IPS-18a (cell line): ENCODE measurements around the gene KLF13.
"Not testable (repeated sequence)": the region's sequence is repeated elsewhere in the genome, so short reads cannot be mapped to it uniquely, and the experiment has no call there.

Experiments used
- H3K27ac ChIP-seq: one replicate; pipeline ENCODE4 v1.5.1; 2013; ENCODE audit warnings: low read length
- H3K27me3 ChIP-seq: one replicate; pipeline ENCODE4 v1.6.1; 2013; ENCODE audit warnings: mild to moderate bottlenecking, low read length; ENCODE audit not compliant: control insufficient read depth, insufficient read depth
- H3K36me3 ChIP-seq: one replicate; pipeline ENCODE4 v1.6.1; 2013; ENCODE audit warnings: low read depth, low read length; ENCODE audit not compliant: control insufficient read depth
- H3K4me1 ChIP-seq: one replicate; pipeline ENCODE4 v1.6.1; 2013; ENCODE audit warnings: low read depth, low read length; ENCODE audit not compliant: control insufficient read depth
- H3K4me3 ChIP-seq: one replicate; pipeline ENCODE4 v1.5.1; 2013; ENCODE audit warnings: low read length
- H3K9ac ChIP-seq: one replicate; pipeline ENCODE4 v1.6.1; 2013; ENCODE audit warnings: mild to moderate bottlenecking, low read length, moderate library complexity
- H3K9me3 ChIP-seq: one replicate; pipeline ENCODE4 v1.6.1; 2013; ENCODE audit warnings: low read depth, low read length; ENCODE audit not compliant: control insufficient read depth

Gene KLF13

DNA sequence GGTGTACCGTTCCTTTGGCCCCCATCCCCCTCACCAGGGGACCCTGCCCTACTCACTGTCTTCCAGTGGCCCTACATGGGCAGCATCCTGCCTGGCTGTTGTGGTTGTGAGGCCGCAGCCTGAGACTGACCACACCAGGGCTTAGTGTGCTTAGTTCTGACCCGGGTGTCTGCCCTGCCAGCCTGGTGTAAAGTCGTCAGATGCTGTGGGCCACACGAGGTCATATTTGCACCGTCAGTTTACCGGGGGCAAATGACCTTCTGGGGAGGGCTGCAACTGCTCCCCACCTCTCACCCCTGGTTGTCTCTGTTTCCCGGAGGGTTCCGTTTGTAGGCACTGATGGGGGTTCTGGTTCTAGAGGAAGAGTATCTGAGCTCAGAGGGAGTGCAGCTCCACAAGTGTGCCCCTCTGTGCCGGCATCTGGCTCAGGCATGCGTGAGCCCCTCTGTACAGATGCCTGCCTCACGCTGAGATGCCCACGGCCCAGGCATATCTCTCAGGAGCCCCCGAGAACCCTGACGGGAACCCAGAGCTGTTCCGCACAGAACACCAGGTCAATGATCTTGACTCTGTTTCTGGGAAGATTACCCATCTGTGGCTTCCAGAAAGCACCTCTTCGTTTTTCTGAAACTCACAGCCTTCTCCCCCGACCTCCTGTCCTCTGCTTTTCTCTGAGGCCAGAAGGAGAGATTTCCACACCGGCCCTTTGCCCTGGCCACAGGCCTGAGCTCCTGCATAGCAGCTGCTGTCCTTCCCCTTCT is 19.2 kb downstream of the KLF13 start:
- Histone ChIP-seq H3K36me3 (no peaks in the 10 kb centered on the region), H3K4me3 (no peak overlapping the region), H3K9ac (no peak overlapping the region), H3K4me1 (no peaks in the 10 kb centered on the region), H3K9me3 (no peaks in the 10 kb centered on the region), H3K27ac (no peak overlapping the region), H3K27me3 (no peaks in the 10 kb centered on the region)

DNA sequence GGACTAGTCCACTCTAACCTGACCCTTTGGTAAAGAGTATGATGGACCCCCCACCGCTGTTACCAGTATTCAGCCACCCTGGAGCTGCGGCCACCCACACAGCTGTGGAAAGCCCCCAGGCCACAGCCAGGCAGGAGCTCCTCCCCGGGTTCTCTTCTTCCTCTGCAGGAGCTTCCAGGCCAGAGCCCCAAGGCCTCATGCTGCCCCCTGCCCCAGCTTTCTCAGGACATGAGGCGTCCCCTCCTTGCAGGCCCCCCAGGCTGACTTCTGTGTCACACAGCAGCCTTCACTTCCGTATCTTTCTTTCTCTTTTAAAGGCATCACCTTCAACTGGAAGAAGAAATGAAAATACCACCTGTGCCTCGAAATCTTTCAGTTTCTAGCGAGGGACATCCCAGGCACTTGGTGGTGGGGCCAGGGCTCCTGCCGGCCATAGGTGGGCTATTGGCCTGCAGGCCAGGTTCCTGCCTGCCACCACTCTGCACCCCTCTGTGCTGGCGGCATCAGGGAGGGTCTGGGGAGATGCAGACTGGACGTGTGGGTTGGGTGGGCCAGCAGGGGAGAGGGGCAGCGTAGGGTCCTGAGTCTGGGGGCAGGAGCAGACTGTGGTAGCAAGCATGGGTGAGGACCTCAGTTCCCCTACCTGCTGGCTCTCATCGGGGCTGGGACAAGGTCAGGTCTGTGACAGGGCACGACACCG is 19.9 kb downstream of the KLF13 start:
- no peak overlapping the region for H3K9ac ChIP-seq
- H3K9me3 ChIP-seq, result no peaks in the 10 kb centered on the region
- no peak overlapping the region for H3K4me3 ChIP-seq
- no peak overlapping the region for H3K27ac ChIP-seq
- H3K36me3 ChIP-seq, result no peaks in the 10 kb centered on the region
- H3K27me3 ChIP-seq, result no peaks in the 10 kb centered on the region
- H3K4me1 ChIP-seq, result no peaks in the 10 kb centered on the region

DNA sequence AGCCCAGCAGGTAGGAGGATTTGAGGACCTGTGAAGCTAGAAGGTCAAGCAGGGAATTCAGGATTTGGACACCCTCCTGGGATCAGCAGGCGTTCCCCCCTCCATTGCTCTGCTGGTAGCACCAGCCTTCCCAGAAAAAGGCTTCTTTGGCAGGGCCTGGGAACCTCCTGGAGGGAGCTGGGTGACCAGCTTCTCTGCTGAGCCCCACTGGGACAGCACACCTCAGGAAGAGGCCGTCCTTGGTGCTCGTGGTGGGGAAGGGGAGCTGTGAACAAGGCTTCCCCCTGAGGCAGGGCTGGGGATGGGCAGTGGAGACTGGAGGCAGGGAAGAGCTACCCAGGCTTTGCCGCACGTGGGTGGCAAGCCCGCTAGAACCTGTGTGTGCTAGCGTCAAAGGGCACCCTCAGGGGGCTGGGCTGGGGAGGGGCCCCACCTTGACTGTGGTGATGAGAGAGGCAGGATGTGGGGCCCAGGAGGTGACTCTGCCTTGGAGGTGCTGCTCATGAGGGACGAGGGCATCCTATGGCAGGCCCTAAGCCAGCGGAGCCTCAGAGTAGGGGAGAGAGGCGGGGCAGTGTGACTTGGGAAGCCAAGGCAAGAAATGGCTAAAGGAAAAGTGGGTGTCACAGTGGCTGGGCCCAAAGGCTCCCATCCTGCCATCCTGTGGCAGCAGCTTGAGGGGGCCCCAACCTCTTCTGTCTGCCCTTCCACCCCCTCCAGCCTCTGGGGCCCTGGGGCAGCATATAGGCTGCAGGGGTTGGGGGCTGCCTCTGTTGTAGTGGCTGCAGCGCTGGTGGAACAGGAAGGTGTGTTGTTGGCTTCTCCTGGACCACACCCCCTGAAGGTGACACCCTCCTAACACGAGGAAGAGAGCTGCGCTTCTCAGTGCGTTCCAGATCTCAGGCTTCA is 20.7 kb downstream of the KLF13 start:
- H3K27me3 ChIP-seq, result no peaks in the 10 kb centered on the region
- no peak overlapping the region for H3K9ac ChIP-seq
- no peaks in the 10 kb centered on the region for H3K9me3 ChIP-seq
- no peaks in the 10 kb centered on the region for H3K36me3 ChIP-seq
- H3K4me1 ChIP-seq, result no peaks in the 10 kb centered on the region
- H3K27ac ChIP-seq, result no peak overlapping the region
- no peak overlapping the region for H3K4me3 ChIP-seq

DNA sequence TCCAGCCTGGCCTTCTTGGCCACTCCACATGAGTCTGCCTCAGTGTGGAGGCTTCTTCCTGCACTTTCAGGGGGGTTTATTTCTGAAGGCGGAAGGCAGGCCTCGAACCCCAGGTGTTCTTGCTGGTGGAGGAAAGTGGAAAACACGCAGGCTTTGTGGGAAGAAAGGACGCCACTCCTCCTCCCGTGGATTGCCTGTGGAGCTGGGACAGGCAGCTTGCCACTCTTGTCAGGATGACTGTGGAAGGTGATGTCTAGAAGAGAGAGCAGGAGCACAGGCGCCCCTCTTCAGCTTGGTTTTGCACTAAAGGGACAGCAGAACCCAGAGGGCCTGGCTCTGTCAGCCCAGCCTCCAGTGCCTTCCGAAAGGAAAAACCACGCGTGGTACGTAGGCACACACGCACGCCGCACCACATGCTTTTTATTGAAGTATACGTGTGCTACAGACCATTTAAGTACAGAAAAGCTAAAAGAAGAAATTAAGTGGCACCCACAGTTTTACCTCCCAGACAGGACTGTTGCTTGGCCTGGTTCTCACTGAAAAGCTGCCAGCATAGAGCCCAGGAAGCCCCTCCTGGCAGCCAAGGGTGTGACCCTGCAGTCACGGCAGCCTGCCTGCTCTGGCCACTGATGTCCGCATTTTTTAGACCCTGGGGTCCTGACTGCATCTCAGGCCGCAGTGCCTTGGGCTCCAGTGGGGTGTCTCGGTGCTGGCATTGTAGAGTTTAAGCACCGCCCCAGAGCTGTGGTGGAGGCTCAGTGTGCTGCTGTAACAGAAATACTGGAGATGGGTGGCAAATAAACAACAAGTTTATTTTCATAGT is 21.6 kb downstream of the KLF13 start:
- H3K36me3 ChIP-seq, result no peaks in the 10 kb centered on the region
- H3K4me1 ChIP-seq, result no peaks in the 10 kb centered on the region
- H3K27ac ChIP-seq, result no peak overlapping the region
- H3K9me3 ChIP-seq, result no peaks in the 10 kb centered on the region
- no peak overlapping the region for H3K9ac ChIP-seq
- no peaks in the 10 kb centered on the region for H3K27me3 ChIP-seq
- H3K4me3 ChIP-seq, result no peak overlapping the region

DNA sequence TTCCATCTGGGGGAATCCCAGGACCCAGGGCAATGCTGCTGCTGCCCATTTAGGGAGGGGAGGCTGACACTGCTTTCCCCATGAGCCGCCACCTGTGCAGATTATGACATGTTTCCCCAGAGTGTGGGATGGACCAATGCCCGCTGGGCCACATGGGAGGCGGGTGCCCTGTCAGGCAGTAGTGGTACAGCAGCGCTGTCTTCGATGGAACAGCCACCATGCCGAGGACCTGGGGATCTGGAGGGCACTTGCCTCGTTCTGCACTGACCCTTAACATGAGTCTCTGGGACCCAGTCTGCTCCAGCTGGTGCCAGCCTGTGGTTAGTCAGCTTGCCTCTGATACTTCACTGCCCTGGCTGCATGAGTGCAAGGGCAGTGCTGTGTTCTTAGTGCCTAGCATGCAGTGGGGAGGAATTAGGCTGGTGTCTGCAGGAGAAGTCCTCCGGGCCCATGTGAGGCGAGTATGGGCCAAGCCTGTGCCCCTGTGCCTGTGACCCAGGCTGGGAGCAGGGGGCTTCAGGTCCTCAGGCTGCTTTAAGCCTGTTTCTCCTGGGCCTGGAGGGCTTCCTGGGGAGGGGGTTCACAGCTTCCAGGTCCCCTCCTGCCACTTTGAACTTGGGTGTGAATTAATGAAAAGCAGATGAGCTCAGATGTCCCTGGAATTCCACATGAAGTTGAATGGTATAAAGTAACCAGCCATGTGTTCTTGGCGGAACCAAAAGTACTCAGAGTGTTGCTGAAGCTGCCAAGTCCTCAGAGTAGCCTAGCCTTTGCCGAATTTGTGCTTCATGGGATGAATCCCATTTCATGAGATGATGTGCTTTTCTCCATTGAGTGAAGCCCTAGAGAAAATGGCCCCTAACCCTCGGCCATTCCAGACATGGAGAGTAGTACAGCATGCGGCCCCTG is 22.9 kb downstream of the KLF13 start:
- Histone ChIP-seq H3K36me3 (no peaks in the 10 kb centered on the region), H3K9me3 (no peaks in the 10 kb centered on the region), H3K9ac (no peak overlapping the region), H3K27ac (no peak overlapping the region), H3K4me1 (no peaks in the 10 kb centered on the region), H3K4me3 (no peak overlapping the region), H3K27me3 (no peaks in the 10 kb centered on the region)

DNA sequence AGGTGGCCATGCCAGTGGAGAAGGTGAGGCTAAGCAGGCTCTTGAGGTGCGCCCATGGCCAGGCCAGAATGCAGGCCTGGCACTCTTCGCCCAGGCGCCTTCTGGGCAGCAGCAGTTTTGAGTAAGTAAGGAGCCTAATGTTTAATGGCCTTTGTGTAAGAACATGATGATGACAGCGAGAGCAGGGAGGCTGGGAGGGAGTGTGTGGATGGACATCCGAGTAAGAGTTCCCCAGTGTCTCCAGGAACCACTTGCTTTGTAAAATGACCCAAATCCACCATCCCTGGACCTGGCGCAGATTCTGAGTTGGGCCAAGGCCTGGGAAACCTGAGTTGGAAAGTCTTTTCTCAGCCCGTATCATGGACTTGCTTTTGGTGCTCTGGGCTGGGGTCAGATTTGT is 24.1 kb downstream of the KLF13 start:
- Histone ChIP-seq H3K4me3 (no peak overlapping the region), H3K9ac (no peak overlapping the region), H3K27ac (no peak overlapping the region), H3K4me1 (no peaks in the 10 kb centered on the region), H3K27me3 (no peaks in the 10 kb centered on the region), H3K36me3 (no peaks in the 10 kb centered on the region), H3K9me3 (no peaks in the 10 kb centered on the region)

DNA sequence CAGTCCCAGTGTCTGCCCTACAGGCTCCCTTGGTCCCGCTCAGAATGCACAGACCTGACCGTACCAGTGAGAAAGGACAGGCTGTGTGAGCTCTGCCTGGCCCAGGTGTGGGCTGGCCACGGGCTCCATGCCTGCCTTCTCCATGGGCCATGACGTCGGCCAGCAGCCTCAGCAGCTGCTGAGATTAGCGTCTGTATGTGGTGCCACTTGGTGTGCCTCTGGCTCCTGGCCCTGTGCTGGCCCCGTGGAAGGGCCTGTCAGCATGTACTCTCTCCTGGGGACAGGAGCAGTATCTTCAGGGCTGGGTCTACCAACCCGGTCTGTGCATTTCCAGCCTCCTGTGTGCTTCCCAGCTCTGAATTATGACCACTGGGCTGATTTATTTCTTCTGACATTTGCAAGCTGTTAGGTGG is 25.7 kb downstream of the KLF13 start:
- H3K9ac ChIP-seq, result no peak overlapping the region
- no peaks in the 10 kb centered on the region for H3K4me1 ChIP-seq
- no peak overlapping the region for H3K27ac ChIP-seq
- H3K4me3 ChIP-seq, result no peak overlapping the region
- no peaks in the 10 kb centered on the region for H3K27me3 ChIP-seq
- H3K9me3 ChIP-seq, result no peaks in the 10 kb centered on the region
- no peaks in the 10 kb centered on the region for H3K36me3 ChIP-seq

DNA sequence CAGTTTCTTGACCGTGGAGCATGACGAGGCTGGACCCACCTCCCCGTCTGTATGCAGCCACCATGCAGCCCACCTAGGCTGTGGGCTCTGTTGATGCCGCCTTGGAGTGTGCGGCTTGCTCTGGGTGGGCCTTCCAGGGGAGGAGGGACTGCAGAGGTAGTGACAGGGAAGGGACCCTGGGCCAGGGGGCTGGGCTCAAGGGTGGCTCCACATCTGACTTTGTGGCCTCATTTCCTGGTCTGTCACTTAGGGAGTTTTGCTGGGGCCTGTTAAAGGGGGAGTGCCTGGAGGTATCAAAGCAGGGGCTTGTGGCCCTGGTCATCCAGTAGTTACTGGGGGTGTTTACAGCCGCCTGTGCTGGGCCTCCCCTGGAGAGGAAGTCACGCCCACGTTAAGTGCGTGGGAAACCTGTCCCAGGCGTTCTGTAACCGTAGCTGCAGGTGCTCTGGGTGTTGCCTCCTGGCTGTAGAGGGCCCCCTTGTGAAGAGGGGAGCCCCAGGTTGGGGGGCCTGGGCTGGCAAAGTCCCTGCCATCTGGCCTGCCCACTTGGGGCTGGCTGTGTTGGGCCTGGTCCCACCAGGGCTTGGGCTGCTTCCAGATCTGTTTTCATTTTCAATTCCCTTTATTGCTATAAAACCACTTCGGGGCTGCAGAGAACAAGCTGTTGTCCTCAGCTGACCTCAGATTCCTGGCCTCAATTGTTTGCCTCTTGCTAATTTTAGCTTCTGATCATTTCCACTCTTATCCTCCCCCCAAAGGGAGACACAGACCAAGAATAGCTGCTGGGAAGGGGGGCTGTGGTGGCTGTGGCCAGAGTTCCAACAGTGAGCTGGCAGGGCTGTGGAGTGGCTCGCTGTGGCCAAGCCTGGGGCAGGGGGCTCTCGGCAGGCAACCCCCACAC is 26.5 kb downstream of the KLF13 start:
- Histone ChIP-seq H3K4me3 (no peak overlapping the region), H3K36me3 (no peaks in the 10 kb centered on the region), H3K9ac (no peak overlapping the region), H3K4me1 (no peaks in the 10 kb centered on the region), H3K27ac (no peak overlapping the region), H3K27me3 (no peaks in the 10 kb centered on the region), H3K9me3 (no peaks in the 10 kb centered on the region)

DNA sequence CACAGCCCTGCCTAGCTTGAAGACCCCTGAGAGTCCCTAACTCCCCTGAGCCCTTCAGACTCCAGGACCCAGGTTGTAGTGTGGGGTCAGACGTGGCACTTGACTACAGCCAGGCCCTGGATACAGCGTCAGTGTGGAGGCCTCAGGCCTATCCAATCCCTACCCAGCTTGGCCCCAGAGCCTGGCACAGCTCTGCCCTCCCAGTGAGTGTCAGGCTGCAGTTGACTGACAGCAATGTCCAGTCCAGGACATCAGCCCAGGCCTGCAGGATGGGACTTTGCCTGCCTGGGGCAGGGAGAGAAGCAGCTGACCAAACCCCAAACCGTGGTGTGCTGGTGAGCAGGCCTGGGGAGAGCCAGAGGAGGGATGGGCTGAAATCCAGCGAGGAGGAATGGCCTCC is 27.3 kb downstream of the KLF13 start:
- no peaks in the 10 kb centered on the region for H3K36me3 ChIP-seq
- no peak overlapping the region for H3K9ac ChIP-seq
- no peaks in the 10 kb centered on the region for H3K9me3 ChIP-seq
- no peaks in the 10 kb centered on the region for H3K27me3 ChIP-seq
- no peak overlapping the region for H3K27ac ChIP-seq
- no peaks in the 10 kb centered on the region for H3K4me1 ChIP-seq
- H3K4me3 ChIP-seq, result no peak overlapping the region

DNA sequence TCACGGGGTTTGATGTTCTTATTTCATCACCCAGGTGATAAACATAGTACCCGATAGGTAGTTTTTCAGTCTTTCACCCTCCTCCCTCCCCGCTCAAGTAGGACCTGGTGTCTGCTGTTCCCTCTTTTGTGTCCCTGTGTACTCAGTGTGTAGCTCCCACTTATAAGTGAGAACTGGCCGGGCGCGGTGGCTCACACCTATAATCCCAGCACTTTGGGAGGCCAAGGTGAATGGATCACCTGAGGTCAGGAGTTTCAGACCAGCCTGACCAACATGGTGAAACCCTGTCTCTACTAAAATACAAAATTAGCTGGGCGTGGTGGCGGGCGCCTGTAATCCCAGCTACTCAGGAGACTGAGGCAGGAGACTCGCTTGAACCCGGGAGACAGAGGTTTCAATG is 29.5 kb downstream of the KLF13 start:
- H3K9ac ChIP-seq, H3K4me1 ChIP-seq, H3K36me3 ChIP-seq, H3K27ac ChIP-seq, H3K27me3 ChIP-seq, H3K4me3 ChIP-seq, H3K9me3 ChIP-seq: not testable (repeated sequence)
